Measurements from ENCODE around the gene MRPL45.
"Not testable (repeated sequence)": the region's sequence is repeated elsewhere in the genome, so short reads cannot be mapped to it uniquely, and the experiment has no call there.

- not testable (repeated sequence) for TF ChIP-seq REST (IDR thresholded peaks at IDR 0.05); CTCF (IDR thresholded peaks at IDR 0.05; ENCODE audit: low read depth, low read length, missing input control); HNF4G (IDR thresholded peaks at IDR 0.05); RXRA (IDR thresholded peaks at IDR 0.05); TAF1 (conservative IDR thresholded peaks at IDR 0.05); NR2F2 (IDR thresholded peaks at IDR 0.05); EGR1 (IDR thresholded peaks at IDR 0.05; ENCODE audit: low read depth in 2 of 2); ZBTB33 (IDR thresholded peaks at IDR 0.05); FOXA1 (IDR thresholded peaks at IDR 0.05)
These were observed 7.2 kb upstream of the MRPL45 start for GRCh38 chr17:38289760-38290159.

Data from liver (tissue), 3 donors.